NCI-H1105 treated with DMSO at 0.1 percent for 48 hours (cell line): ENCODE data around the gene PRR15.
A peak's percentile ranks its signal among the peaks of the same experiment; 100 is the strongest.

ENCODE experiments used
- DNase-seq: peaks from one replicate; lab custom pipeline; 2025; lab: John Stamatoyannopoulos, UW

The PRR15 gene

DNA sequence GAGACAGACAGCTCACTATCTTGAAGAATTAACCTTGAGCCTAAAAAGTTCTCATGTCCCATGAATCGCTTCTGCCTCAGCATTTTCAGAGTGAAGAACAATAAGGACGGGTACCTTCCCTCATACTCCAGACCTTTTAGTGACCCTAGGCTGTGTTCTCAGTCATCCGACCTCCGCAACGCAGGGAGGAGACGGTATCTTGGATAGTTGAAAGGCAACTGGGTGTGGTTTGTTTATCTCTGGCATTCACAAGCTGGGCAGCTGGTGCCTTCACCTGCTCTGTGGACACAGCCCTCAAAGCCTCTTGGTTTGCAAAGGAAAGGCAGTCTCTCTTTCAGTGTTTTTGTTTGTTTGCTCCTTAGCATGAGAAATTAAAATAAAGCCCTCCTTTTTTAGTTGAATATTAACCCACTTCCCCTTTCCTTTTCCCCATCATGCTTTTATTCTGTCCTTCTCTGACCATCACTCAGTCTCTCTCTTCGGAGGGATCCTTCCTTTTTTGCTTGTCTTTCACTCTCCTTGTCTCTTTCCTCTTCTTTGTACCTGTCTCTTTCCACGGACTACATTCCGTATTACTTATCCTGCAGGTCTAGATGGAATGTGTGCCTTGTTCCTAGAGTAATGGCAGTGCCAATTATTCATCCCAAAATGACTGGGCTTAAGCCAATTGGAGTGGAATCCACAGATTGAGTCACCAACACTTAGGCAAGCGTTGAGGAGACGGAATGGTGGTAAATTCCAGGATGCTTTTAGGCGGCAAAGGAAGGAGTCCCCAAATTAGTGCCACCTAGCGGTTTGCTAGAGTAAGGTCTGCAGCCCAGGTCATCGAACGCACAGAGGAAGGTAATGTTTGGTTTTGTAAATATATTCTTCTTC, 45.8 kb downstream of the PRR15 start:
- DNase-seq = peak; percentile 25

DNA sequence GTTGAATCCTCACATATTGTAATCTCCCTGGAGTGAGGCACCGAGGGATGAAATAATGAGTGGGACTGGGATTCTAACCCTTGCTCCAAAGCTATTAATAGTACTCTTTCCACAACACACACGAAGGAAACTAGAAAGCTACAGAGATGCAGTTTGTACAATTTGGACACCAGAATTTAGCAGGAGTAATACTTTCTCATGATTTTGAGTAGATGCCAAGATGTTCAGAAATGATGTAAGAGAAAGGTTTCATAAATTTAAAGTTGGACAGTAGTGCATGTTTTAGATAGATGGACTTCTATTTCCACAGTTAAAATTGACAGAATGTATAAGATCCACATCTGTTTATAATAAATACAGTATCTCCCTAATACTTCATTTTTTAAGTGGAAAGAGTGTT, 46.5 kb downstream of the PRR15 start:
- DNase-seq = no peak

GRCh38 chr7:29611941-29612544, 48.4 kb downstream of the PRR15 start:
- DNase-seq = no peak

DNA sequence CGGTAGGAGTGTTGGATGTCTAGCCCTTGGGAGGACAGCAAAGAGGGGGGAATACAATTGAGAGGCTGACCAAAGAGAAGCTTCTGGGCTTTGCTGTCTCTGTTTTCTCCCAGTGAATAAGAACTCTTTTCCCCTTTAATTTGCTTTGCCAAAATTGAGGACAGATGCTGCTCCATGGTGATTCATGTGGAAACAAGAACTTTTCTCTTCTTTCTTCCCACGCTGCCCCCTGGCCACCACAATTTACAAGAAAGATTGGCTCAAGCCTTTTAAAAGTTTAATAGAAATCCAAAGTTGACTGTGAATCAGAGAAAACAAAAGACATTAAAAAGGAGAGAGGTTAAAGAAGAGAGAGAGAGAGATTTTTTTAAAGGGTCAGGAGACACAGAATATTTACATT, 49.0 kb downstream of the PRR15 start:
- no peak for DNase-seq

- no peak for DNase-seq
These were observed 49.5 kb downstream of the PRR15 start for GRCh38 chr7:29613100-29613499.

- DNase-seq = no peak
These were observed 50.6 kb downstream of the PRR15 start for GRCh38 chr7:29614229-29614628.
